ENCODE data around the gene DNAL1. TPM values are rescaled to one million over a fixed set of nuclear protein-coding genes. Genes with fewer than 3 reads are reported as not detected.

DNAL1 gene
- total RNA-seq, 1 donor from 2014 or later = 13.1 TPM

DNA sequence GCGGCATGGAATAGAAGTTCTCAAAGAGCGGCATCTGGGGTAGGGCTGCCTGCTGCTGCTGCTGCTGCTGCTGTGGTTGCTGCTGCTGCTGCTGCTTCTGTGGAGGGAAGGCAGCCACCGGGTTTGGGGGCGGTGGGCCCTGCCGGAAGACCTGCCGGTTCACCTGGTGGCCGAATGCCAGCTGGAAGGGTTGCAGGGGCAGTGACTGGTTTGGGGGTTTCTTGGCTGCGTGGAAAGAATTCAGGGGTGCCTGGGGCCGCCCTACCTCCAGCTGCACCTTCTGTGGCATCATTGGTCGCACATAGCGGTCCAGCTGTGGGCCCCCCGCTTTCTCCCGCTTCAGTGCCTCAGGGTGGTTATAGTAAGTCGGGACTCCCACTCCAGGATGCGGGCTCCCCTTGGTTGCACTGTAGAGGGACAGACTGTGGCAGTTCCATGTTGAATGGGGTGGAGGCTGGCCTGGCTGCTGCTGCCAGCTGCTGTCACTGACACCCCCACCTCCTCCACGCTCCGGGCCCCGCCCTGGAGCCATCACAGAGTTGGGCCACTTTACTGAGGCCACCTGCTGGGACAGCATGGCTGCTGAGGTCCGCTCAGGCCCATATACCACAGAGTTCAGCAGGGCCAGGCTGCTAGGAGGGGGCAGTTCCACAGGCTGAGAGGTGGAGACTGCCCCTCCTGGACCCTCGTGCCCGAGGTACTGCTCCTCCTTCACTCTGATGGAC lies 94.5 kb downstream of the DNAL1 start:
- Mint-ChIP-seq H3K9me3 (ENCODE audit: unreplicated experiment) (no peaks in the 10 kb centered on the region), H3K4me1 (ENCODE audit: unreplicated experiment) (peaks cover 44% of the 10 kb centered on the region), H3K36me3 (ENCODE audit: low read depth, unreplicated experiment) (peaks cover 24% of the 10 kb centered on the region), H3K27ac (ENCODE audit: unreplicated experiment) (no peak overlapping the region), H3K27me3 (ENCODE audit: unreplicated experiment) (peaks cover 12% of the 10 kb centered on the region), H3K4me3 (ENCODE audit: unreplicated experiment) (no peak overlapping the region)
- DNase-seq (ENCODE audit: low spot score) = no peak
- no peak for TF ChIP-seq CTCF (IDR thresholded peaks at IDR 0.05; ENCODE audit: unreplicated experiment)

DNA sequence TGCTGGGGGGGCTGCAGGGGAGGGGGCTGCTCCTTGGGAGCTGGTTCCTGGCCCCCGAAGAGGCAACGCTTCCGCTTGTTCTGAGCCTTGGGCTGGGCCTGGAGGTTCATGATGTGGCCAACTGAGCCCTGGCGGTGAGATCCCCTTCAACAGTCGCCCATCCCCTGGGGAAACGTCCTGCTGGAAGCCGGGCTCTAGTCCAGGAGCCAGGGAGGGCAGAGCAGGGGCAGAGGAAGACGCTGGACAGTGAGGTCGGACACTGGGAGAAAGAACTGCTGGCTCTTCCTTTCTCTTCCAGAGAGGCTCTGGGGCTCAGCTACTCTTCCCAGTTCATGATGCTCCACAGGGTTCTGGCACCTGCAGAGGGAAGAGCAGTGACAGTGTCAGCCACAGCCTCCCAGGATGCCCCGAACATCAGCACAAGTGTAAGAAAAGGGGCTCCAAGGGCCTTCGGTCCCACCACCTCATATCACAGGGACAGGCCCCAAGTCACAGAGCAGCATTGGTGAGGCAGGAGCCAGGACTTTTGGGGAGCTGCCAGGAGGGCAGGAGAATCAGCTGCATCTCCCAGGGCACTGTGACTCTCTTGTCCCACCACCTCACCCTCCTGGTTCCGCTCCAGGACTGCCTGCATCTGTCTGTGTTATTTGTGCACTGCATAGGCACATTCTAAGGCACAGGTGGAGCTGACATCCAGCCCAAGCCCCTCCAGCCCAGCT lies 95.3 kb downstream of the DNAL1 start:
- no peaks in the 10 kb centered on the region for H3K9me3 Mint-ChIP-seq (ENCODE audit: unreplicated experiment)
- H3K27ac Mint-ChIP-seq (ENCODE audit: unreplicated experiment) = peak overlapping the region; percentile 94
- peaks cover 14% of the 10 kb centered on the region for H3K27me3 Mint-ChIP-seq (ENCODE audit: unreplicated experiment)
- TF ChIP-seq CTCF (IDR thresholded peaks at IDR 0.05; ENCODE audit: unreplicated experiment) = no peak
- H3K4me3 Mint-ChIP-seq (ENCODE audit: unreplicated experiment) = no peak overlapping the region
- H3K4me1 Mint-ChIP-seq (ENCODE audit: unreplicated experiment) = peaks cover 52% of the 10 kb centered on the region
- H3K36me3 Mint-ChIP-seq (ENCODE audit: low read depth, unreplicated experiment) = peaks cover 18% of the 10 kb centered on the region
- no peak for DNase-seq (ENCODE audit: low spot score)

DNA sequence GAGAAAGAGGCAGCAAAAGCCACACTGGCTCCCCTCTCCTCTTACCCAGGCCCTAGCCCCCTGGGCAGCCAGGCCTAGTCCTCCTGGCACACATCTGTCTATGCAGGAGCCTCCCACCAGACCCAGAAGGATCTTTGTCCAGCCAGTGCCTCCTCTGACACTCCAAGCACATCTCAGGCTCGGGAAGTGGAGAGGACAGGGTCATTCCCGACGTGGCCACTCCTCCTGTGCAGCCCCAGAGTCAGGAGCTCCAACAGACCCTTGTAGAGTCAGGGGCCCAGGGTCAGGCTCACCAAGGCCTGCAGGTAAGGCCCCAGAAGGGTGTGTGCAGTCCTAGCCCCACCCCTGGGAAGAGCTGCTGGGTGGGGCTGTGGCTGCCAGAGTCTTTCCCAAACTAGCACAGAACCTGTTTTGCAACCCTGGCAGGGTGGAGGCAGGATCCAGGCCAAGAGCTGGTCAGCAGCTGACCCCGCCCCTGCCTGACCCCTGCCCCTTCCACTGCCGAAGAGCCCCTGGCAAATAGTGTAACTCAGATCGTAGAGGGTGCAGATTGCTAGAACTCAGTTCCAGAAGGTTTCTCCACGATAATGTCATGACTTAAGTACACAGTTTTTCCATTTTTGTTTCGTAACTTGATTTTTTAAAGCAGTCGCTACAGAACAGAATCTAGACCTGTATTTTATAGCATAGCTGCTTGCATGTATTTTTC lies 96.0 kb downstream of the DNAL1 start:
- H3K27ac Mint-ChIP-seq (ENCODE audit: unreplicated experiment) = peak overlapping the region; percentile 94
- no peaks in the 10 kb centered on the region for H3K9me3 Mint-ChIP-seq (ENCODE audit: unreplicated experiment)
- H3K4me1 Mint-ChIP-seq (ENCODE audit: unreplicated experiment) = peaks cover 59% of the 10 kb centered on the region
- peaks cover 14% of the 10 kb centered on the region for H3K36me3 Mint-ChIP-seq (ENCODE audit: low read depth, unreplicated experiment)
- H3K4me3 Mint-ChIP-seq (ENCODE audit: unreplicated experiment) = peak overlapping the region; percentile 56
- no peak for DNase-seq (ENCODE audit: low spot score)
- TF ChIP-seq CTCF (IDR thresholded peaks at IDR 0.05; ENCODE audit: unreplicated experiment) = no peak
- H3K27me3 Mint-ChIP-seq (ENCODE audit: unreplicated experiment) = peaks cover 14% of the 10 kb centered on the region

GRCh38 chr14:73741386-73741875 lies 96.6 kb downstream of the DNAL1 start:
- H3K4me1 Mint-ChIP-seq (ENCODE audit: unreplicated experiment) = peaks cover 64% of the 10 kb centered on the region

More at GRCh38 chr14:73741386-73741875, 96.6 kb downstream of the DNAL1 start:
- peak; percentile 80 for DNase-seq (ENCODE audit: low spot score)
- Mint-ChIP-seq H3K27ac (ENCODE audit: unreplicated experiment) (peak overlapping the region; percentile 94), H3K4me3 (ENCODE audit: unreplicated experiment) (peak overlapping the region; percentile 79), H3K9me3 (ENCODE audit: unreplicated experiment) (no peaks in the 10 kb centered on the region), H3K36me3 (ENCODE audit: low read depth, unreplicated experiment) (peaks cover 10% of the 10 kb centered on the region), H3K27me3 (ENCODE audit: unreplicated experiment) (peaks cover 14% of the 10 kb centered on the region)
- TF ChIP-seq CTCF (IDR thresholded peaks at IDR 0.05; ENCODE audit: unreplicated experiment) = no peak

All from endothelial cell (in vitro differentiated cells).